Caco-2 (cell line): ENCODE measurements around the gene TTC28. TPM values are rescaled to one million over a fixed set of nuclear protein-coding genes. Genes with fewer than 3 reads are reported as not detected.

Experiments used
- BruUV-seq: library from RNA; stranded (reverse); fragments of 400-500 nt; replicated peaks from 2 replicates; lab custom pipeline; 2021; lab: Mats Ljungman, UMichigan
- CTCF ChIA-PET: fragments of 300-600 bp; sonication (Branson Sonifier 250); formaldehyde crosslinking; loops from one replicate; lab custom pipeline; 2022; ENCODE audit warnings: antibody characterized with exemption; lab: Charles Lee
- POLR2A ChIA-PET: fragments of 300-600 bp; sonication (Branson Sonifier 250); formaldehyde crosslinking; loops from one replicate; lab custom pipeline; 2022; ENCODE audit warnings: antibody characterized with exemption; lab: Charles Lee
- DNase-seq, 2 experiments: peaks; one replicate each; pipeline versions ENCODE4 v3.0.0 to v3.0.0-alpha.2; 2020 to 2022
- H3K27me3 ChIP-seq: replicated peaks from 2 replicates; pipeline ENCODE4 v1.6.0; 2011; ENCODE audit warnings: low read length; ENCODE audit not compliant: control insufficient read depth, insufficient read depth
- H3K36me3 ChIP-seq: 2 replicates; pipeline ENCODE4 v1.5.1; 2011; ENCODE audit warnings: low read length; ENCODE audit not compliant: control insufficient read depth, insufficient read depth
- H3K4me1 ChIP-seq: fragments of 250-450 bp; sonication (Bioruptor Pico); 2 replicates; pipeline ENCODE4 v1.5.1; 2020; ENCODE audit warnings: mild to moderate bottlenecking
- H3K4me3 ChIP-seq: 2 replicates; pipeline ENCODE4 v1.5.1; 2011; ENCODE audit warnings: low read depth, mild to moderate bottlenecking, control low read depth, low read length
- H3K9me3 ChIP-seq: fragments of 250-450 bp; sonication (Bioruptor Pico); 2 replicates; pipeline ENCODE4 v1.5.1; 2020; ENCODE audit warnings: mild to moderate bottlenecking, moderate library complexity
- H3K27ac Mint-ChIP-seq: one replicate; pipeline ENCODE4 v1.8.0; 2022; ENCODE audit warnings: mixed read lengths; ENCODE audit not compliant: unreplicated experiment
- H3K27me3 Mint-ChIP-seq: one replicate; pipeline ENCODE4 v1.8.0; 2022; ENCODE audit warnings: mixed read lengths; ENCODE audit not compliant: insufficient read depth, unreplicated experiment
- H3K36me3 Mint-ChIP-seq: one replicate; pipeline ENCODE4 v1.8.0; 2022; ENCODE audit warnings: mild to moderate bottlenecking, mixed read lengths; ENCODE audit not compliant: insufficient read depth, unreplicated experiment
- H3K4me1 Mint-ChIP-seq: one replicate; pipeline ENCODE4 v1.8.0; 2022; ENCODE audit warnings: low read depth, mixed read lengths; ENCODE audit not compliant: unreplicated experiment
- H3K4me3 Mint-ChIP-seq: one replicate; pipeline ENCODE4 v1.8.0; 2022; ENCODE audit warnings: mild to moderate bottlenecking, moderate library complexity, mixed read lengths; ENCODE audit not compliant: unreplicated experiment
- H3K9me3 Mint-ChIP-seq: one replicate; pipeline ENCODE4 v1.8.0; 2022; ENCODE audit warnings: mixed read lengths; ENCODE audit not compliant: unreplicated experiment
- intact Hi-C: fragments of 100-400 bp; cut with micrococcal nuclease; formaldehyde crosslinking; loops from one replicate; pipeline ENCODE4 v1.10.0; 2022; ENCODE audit not compliant: unreplicated experiment
- total RNA-seq: library from RNA; stranded (reverse); gene quantifications from 2 replicates; pipeline ENCODE4 v1.2.3, GENCODE V29; 2022
- TF ChIP-seq, protein P1 (sequence below), 2 experiments: fragments of 200-600 bp in 1 of 2; IDR thresholded peaks; 1 replicate in 1 of 2; 2 replicates in 1 of 2; pipeline versions ENCODE4 v1.5.1 to v1.8.0; 2011 to 2022; ENCODE audit warnings: antibody characterized with exemption in 1 of 2, control low read depth in 1 of 2, inconsistent platforms in 1 of 2, low read depth in 1 of 2, low read length in 1 of 2, mild to moderate bottlenecking in 1 of 2, moderate library complexity in 1 of 2; ENCODE audit not compliant: insufficient read depth in 1 of 2, severe bottlenecking in 1 of 2, unreplicated experiment in 1 of 2

The TTC28 gene
- total RNA-seq, 1 experiment from 2014 or later: 12.0 TPM

DNA sequence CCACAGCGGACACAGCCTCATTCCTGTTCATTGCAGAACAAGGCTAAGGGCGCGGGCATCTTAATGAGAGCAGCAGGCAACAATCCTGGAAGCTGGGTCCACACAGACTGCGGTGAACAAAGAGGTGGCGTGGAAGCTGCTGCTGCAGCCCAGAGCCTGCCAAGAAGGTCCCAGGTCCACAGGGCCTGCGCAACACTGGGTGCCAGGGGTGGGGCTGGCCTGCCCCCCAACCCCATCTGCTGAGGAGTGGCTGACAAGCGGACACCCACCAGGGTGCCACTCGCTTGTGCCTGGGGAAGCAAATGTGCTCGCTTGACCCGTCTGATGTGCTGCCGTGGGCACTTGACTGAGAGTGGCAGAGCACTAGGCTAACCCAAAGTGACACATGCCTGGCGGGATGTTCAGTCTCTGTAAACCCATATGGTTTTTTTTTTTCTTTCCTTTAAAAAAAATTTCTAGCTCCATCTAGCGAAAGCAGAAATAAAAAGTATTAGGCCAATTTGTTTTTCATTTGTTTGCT lies 677.4 kb downstream of the TTC28 start:
- TF ChIP-seq, protein P1, sequence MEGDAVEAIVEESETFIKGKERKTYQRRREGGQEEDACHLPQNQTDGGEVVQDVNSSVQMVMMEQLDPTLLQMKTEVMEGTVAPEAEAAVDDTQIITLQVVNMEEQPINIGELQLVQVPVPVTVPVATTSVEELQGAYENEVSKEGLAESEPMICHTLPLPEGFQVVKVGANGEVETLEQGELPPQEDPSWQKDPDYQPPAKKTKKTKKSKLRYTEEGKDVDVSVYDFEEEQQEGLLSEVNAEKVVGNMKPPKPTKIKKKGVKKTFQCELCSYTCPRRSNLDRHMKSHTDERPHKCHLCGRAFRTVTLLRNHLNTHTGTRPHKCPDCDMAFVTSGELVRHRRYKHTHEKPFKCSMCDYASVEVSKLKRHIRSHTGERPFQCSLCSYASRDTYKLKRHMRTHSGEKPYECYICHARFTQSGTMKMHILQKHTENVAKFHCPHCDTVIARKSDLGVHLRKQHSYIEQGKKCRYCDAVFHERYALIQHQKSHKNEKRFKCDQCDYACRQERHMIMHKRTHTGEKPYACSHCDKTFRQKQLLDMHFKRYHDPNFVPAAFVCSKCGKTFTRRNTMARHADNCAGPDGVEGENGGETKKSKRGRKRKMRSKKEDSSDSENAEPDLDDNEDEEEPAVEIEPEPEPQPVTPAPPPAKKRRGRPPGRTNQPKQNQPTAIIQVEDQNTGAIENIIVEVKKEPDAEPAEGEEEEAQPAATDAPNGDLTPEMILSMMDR (IDR thresholded peaks at IDR 0.05; ENCODE audit: insufficient read depth in 1 of 2, low read depth in 1 of 2, low read length in 1 of 2, severe bottlenecking in 1 of 2, unreplicated experiment in 1 of 2): no peak
- Mint-ChIP-seq H3K27me3 (no peaks in the 10 kb centered on the region), H3K9me3 (no peaks in the 10 kb centered on the region), H3K36me3 (no peaks in the 10 kb centered on the region), H3K4me3 (no peak overlapping the region), H3K4me1 (no peaks in the 10 kb centered on the region), H3K27ac (no peak overlapping the region)
- intact Hi-C loops: no loop called here
- no TSS peak for BruUV-seq
- ChIA-PET POLR2A (no interaction called here), CTCF (interaction anchor here (0.6 kb wide), 1 partner anchor 368 kb away, joined by 5 read pairs; no protein-coding TSS in a partner anchor)
- H3K4me3 ChIP-seq: no peak overlapping the region
- H3K9me3 ChIP-seq: no peaks in the 10 kb centered on the region
- H3K4me1 ChIP-seq: no peaks in the 10 kb centered on the region
- no peaks in the 10 kb centered on the region for H3K36me3 ChIP-seq
- H3K27me3 ChIP-seq: no peaks in the 10 kb centered on the region
- no peak for DNase-seq

- Mint-ChIP-seq H3K4me1 (no peaks in the 10 kb centered on the region), H3K36me3 (no peaks in the 10 kb centered on the region), H3K4me3 (no peak overlapping the region), H3K9me3 (no peaks in the 10 kb centered on the region), H3K27me3 (no peaks in the 10 kb centered on the region), H3K27ac (no peak overlapping the region)
- no TSS peak for BruUV-seq
- intact Hi-C loops: no loop called here
- CTCF ChIA-PET: no interaction called here
- H3K4me3 ChIP-seq: no peak overlapping the region
- H3K4me1 ChIP-seq: no peaks in the 10 kb centered on the region
- TF ChIP-seq, protein P1 (IDR thresholded peaks at IDR 0.05; ENCODE audit: insufficient read depth in 1 of 2, low read depth in 1 of 2, low read length in 1 of 2, severe bottlenecking in 1 of 2, unreplicated experiment in 1 of 2): no peak
- H3K36me3 ChIP-seq: no peaks in the 10 kb centered on the region
- H3K27me3 ChIP-seq: no peaks in the 10 kb centered on the region
- DNase-seq: no peak
- H3K9me3 ChIP-seq: no peaks in the 10 kb centered on the region
- POLR2A ChIA-PET: no interaction called here
Measured at GRCh38 chr22:28001171-28001835, 678.3 kb downstream of the TTC28 start.

DNA sequence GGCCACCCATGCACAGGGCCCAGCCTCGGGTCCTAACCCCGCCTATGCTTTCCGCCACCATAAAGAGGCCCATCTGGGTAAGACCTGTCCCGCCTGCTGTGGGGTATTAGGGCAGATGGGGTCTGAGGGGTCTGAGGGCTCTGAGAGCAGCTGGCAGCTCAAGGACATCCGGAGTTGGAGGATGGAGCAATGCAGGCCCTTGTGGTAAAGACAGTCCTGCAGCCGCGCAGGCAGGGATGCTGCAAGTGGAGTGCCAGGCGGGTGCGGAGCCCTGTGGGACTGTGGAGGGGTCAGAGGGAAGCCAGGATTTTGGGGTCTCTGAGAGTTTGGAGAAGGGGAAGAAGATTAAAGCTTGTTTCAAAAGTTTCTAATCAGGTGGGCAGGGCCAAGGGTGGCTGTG lies 679.3 kb downstream of the TTC28 start:
- H3K36me3 Mint-ChIP-seq: no peaks in the 10 kb centered on the region
- intact Hi-C loops: no loop called here
- CTCF ChIA-PET: no interaction called here

More for the DNA sequence above, 679.3 kb downstream of the TTC28 start:
- no peak overlapping the region for H3K27ac Mint-ChIP-seq
- TF ChIP-seq, protein P1 (IDR thresholded peaks at IDR 0.05; ENCODE audit: insufficient read depth in 1 of 2, low read depth in 1 of 2, low read length in 1 of 2, severe bottlenecking in 1 of 2, unreplicated experiment in 1 of 2): no peak
- H3K9me3 Mint-ChIP-seq: no peaks in the 10 kb centered on the region
- Histone ChIP-seq H3K36me3 (no peaks in the 10 kb centered on the region), H3K4me1 (no peaks in the 10 kb centered on the region), H3K9me3 (no peaks in the 10 kb centered on the region), H3K27me3 (no peaks in the 10 kb centered on the region), H3K4me3 (no peak overlapping the region)
- no peak for DNase-seq
- H3K4me3 Mint-ChIP-seq: no peak overlapping the region
- no peaks in the 10 kb centered on the region for H3K27me3 Mint-ChIP-seq
- no peaks in the 10 kb centered on the region for H3K4me1 Mint-ChIP-seq
- POLR2A ChIA-PET: no interaction called here
- no TSS peak for BruUV-seq
